Neuronal stem cell (in vitro differentiated cells): ENCODE results near the gene GLI3.

ENCODE experiments used
- DNase-seq: peaks from one replicate; pipeline ENCODE4 v3.0.0-alpha.2; 2013; ENCODE audit warnings: low spot score
- H2AFZ ChIP-seq: one replicate; pipeline ENCODE4 v1.6.1; 2013; ENCODE audit warnings: mild to moderate bottlenecking, low read length, inconsistent platforms
- H2AK5ac ChIP-seq: 2 replicates; pipeline ENCODE4 v1.6.1; 2013; ENCODE audit warnings: low read depth, mild to moderate bottlenecking, inconsistent platforms, low read length, moderate library complexity, mixed read lengths
- H2BK120ac ChIP-seq: 2 replicates; pipeline ENCODE4 v1.6.1; 2013; ENCODE audit warnings: low read depth, mild to moderate bottlenecking, inconsistent platforms, low read length, moderate library complexity, mixed read lengths
- H2BK12ac ChIP-seq: one replicate; pipeline ENCODE4 v1.6.1; 2013; ENCODE audit warnings: low read length, inconsistent platforms
- H2BK15ac ChIP-seq: 2 replicates; pipeline ENCODE4 v1.6.1; 2013; ENCODE audit warnings: mild to moderate bottlenecking, low read length, inconsistent platforms, mixed read lengths
- H2BK5ac ChIP-seq: one replicate; pipeline ENCODE4 v1.6.1; 2013; ENCODE audit warnings: inconsistent platforms, mild to moderate bottlenecking, low read length, moderate library complexity
- H3K14ac ChIP-seq: one replicate; pipeline ENCODE4 v1.6.1; 2013; ENCODE audit warnings: low read length, inconsistent platforms
- H3K18ac ChIP-seq: 2 replicates; pipeline ENCODE4 v1.6.1; 2013; ENCODE audit warnings: low read length, inconsistent platforms
- H3K23ac ChIP-seq: 2 replicates; pipeline ENCODE4 v1.6.1; 2013; ENCODE audit warnings: low read depth, mild to moderate bottlenecking, mixed read lengths, low read length, inconsistent platforms; ENCODE audit not compliant: poor library complexity
- H3K27ac ChIP-seq: replicated peaks from 3 replicates; pipeline ENCODE4 v1.5.1; 2013; ENCODE audit warnings: low read length, inconsistent platforms
- H3K27me3 ChIP-seq, 3 experiments: 2 replicates each; pipeline ENCODE4 v1.6.1; 2013; ENCODE audit warnings: low read length in 3 of 3, mild to moderate bottlenecking in 2 of 3, inconsistent platforms in 1 of 3, low read depth in 1 of 3, mixed read lengths in 1 of 3, moderate library complexity in 1 of 3; ENCODE audit not compliant: control insufficient read depth in 3 of 3, insufficient read depth in 3 of 3
- H3K36me3 ChIP-seq, 2 donors: replicated peaks in 1 of 2; 2 replicates each; pipeline ENCODE4 v1.6.1; 2013; ENCODE audit warnings: low read length in 2 of 2; ENCODE audit not compliant: control insufficient read depth in 2 of 2, insufficient read depth in 2 of 2
- H3K4ac ChIP-seq: 2 replicates; pipeline ENCODE4 v1.6.1; 2013; ENCODE audit warnings: inconsistent platforms, mild to moderate bottlenecking, low read length, moderate library complexity
- H3K4me1 ChIP-seq, 2 donors: 1 replicate in 1 of 2; 2 replicates in 1 of 2; pipeline ENCODE4 v1.6.1; 2013; ENCODE audit warnings: low read length in 2 of 2, low read depth in 1 of 2; ENCODE audit not compliant: control insufficient read depth in 2 of 2, insufficient read depth in 1 of 2
- H3K4me2 ChIP-seq: one replicate; pipeline ENCODE4 v1.6.1; 2013; ENCODE audit warnings: mild to moderate bottlenecking, low read length, inconsistent platforms; ENCODE audit not compliant: insufficient read depth, poor library complexity, severe bottlenecking
- H3K4me3 ChIP-seq, 2 donors: 2 replicates each; pipeline ENCODE4 v1.5.1; 2013; ENCODE audit warnings: low read length in 2 of 2, mild to moderate bottlenecking in 2 of 2, inconsistent platforms in 1 of 2, moderate library complexity in 1 of 2
- H3K79me1 ChIP-seq: one replicate; pipeline ENCODE4 v1.6.1; 2013; ENCODE audit warnings: low read depth, mild to moderate bottlenecking, inconsistent platforms, low read length, moderate library complexity
- H3K9ac ChIP-seq: one replicate; pipeline ENCODE4 v1.6.1; 2013; ENCODE audit warnings: mild to moderate bottlenecking, low read depth, low read length, inconsistent platforms; ENCODE audit not compliant: poor library complexity
- H3K9me3 ChIP-seq, 2 donors: replicated peaks in 1 of 2; 2 replicates each; pipeline versions ENCODE3 to v1.6.1; 2013; ENCODE audit warnings: low read length in 2 of 2, mild to moderate bottlenecking in 2 of 2, inconsistent platforms in 1 of 2, low read depth in 1 of 2, mixed read lengths in 1 of 2, moderate library complexity in 1 of 2; ENCODE audit not compliant: control insufficient read depth in 2 of 2, insufficient read depth in 1 of 2
- H4K8ac ChIP-seq: one replicate; pipeline ENCODE4 v1.6.1; 2013; ENCODE audit warnings: low read depth, mild to moderate bottlenecking, inconsistent platforms, low read length, moderate library complexity
- H4K91ac ChIP-seq: one replicate; pipeline ENCODE4 v1.6.1; 2013; ENCODE audit warnings: low read length, low read depth, mild to moderate bottlenecking, inconsistent platforms; ENCODE audit not compliant: poor library complexity
- WGBS, 2 donors: extraction: QIAGEN DNeasy Blood & Tissue Kit; methylation state at CpG; one replicate each; pipeline ENCODE4 v1.1.7; 2013; ENCODE audit warnings: missing lambda C conversion rate in 2 of 2, mixed read lengths in 1 of 2; ENCODE audit not compliant: insufficient read length in 2 of 2, insufficient replicate concordance in 1 of 2; ENCODE audit errors: extremely low coverage in 2 of 2; 5-methylcytosine and 5-hydroxymethylcytosine counted together

GLI3 gene

GRCh38 chr7:42080841-42081586, 156.0 kb downstream of the GLI3 start:
- DNase-seq: no peak
- Histone ChIP-seq H2BK120ac (no peak overlapping the region), H2BK5ac (no peak overlapping the region), H2BK12ac (no peak overlapping the region), H3K27ac (no peak overlapping the region), H4K91ac (no peak overlapping the region), H3K4me3 (no peak overlapping the region), H3K27me3 (no peaks in the 10 kb centered on the region), H3K23ac (no peak overlapping the region), H3K18ac (no peak overlapping the region), H3K79me1 (peaks cover 4% of the 10 kb centered on the region), H3K4me2 (no peak overlapping the region), H2AK5ac (no peak overlapping the region), H3K4me1 (peaks cover 0 to 6% of the 10 kb centered on the region in 2 donors), H3K9me3 (peaks cover 0 to 12% of the 10 kb centered on the region in 2 donors), H3K4ac (no peak overlapping the region), H2BK15ac (no peak overlapping the region), H2AFZ (no peak overlapping the region), H3K36me3 (peaks cover 2 to 69% of the 10 kb centered on the region in 2 donors), H3K9ac (no peak overlapping the region), H4K8ac (no peak overlapping the region), H3K14ac (no peak overlapping the region)
- WGBS, 2 donors: no CpG with 5 or more reads among the region's 15 CpGs

- H4K91ac ChIP-seq: no peak overlapping the region
- no peak overlapping the region for H2AFZ ChIP-seq
- H3K79me1 ChIP-seq: peaks cover 8% of the 10 kb centered on the region
- H3K18ac ChIP-seq: no peak overlapping the region
- H3K36me3 ChIP-seq: peaks cover 2 to 83% of the 10 kb centered on the region in 2 donors
- H3K4me2 ChIP-seq: no peak overlapping the region
- H3K4me1 ChIP-seq: peaks cover 11 to 16% of the 10 kb centered on the region in 2 donors
- no peak overlapping the region for H2BK15ac ChIP-seq
- H2BK5ac ChIP-seq: no peak overlapping the region
- H3K27ac ChIP-seq: no peak overlapping the region
- no peaks in the 10 kb centered on the region for H3K9me3 ChIP-seq
- H3K27me3 ChIP-seq: no peaks in the 10 kb centered on the region
- H2BK12ac ChIP-seq: no peak overlapping the region
- no peak overlapping the region for H3K4ac ChIP-seq
- H2AK5ac ChIP-seq: no peak overlapping the region
- no peak overlapping the region for H3K23ac ChIP-seq
- no peak overlapping the region for H4K8ac ChIP-seq
- H2BK120ac ChIP-seq: no peak overlapping the region
- DNase-seq: no peak
- H3K4me3 ChIP-seq: no peak overlapping the region
- H3K14ac ChIP-seq: no peak overlapping the region
- no peak overlapping the region for H3K9ac ChIP-seq
- WGBS, 2 donors: no CpG with 5 or more reads among the region's 9 CpGs
Measured at GRCh38 chr7:42077271-42078135, 159.5 kb downstream of the GLI3 start.

- H2BK12ac ChIP-seq: no peak overlapping the region
- H3K23ac ChIP-seq: no peak overlapping the region
- H3K4me3 ChIP-seq: no peak overlapping the region
- no peak for DNase-seq
- no peak overlapping the region for H4K8ac ChIP-seq
- no peak overlapping the region for H4K91ac ChIP-seq
- H3K27ac ChIP-seq: no peak overlapping the region
- H3K9me3 ChIP-seq: no peaks in the 10 kb centered on the region
- no peak overlapping the region for H3K14ac ChIP-seq
- H3K4me2 ChIP-seq: no peak overlapping the region
- H3K4ac ChIP-seq: no peak overlapping the region
- no peak overlapping the region for H2AFZ ChIP-seq
- H2AK5ac ChIP-seq: no peak overlapping the region
- WGBS, 2 donors: no CpG with 5 or more reads among the region's 2 CpGs
- H2BK15ac ChIP-seq: no peak overlapping the region
- peaks cover 13 to 17% of the 10 kb centered on the region in 2 donors for H3K4me1 ChIP-seq
- H3K27me3 ChIP-seq: no peaks in the 10 kb centered on the region
- H3K36me3 ChIP-seq: peaks cover 2 to 80% of the 10 kb centered on the region in 2 donors
- H3K79me1 ChIP-seq: peaks cover 6% of the 10 kb centered on the region
- H3K9ac ChIP-seq: no peak overlapping the region
- H3K18ac ChIP-seq: no peak overlapping the region
- no peak overlapping the region for H2BK5ac ChIP-seq
- H2BK120ac ChIP-seq: no peak overlapping the region
Measured at GRCh38 chr7:42076870-42077269, 160.1 kb downstream of the GLI3 start.

- H2BK15ac ChIP-seq: no peak overlapping the region
- no peak overlapping the region for H4K91ac ChIP-seq
- H3K18ac ChIP-seq: no peak overlapping the region
- no peak overlapping the region for H2BK120ac ChIP-seq
- no peak for DNase-seq
- peaks cover 6% of the 10 kb centered on the region for H3K79me1 ChIP-seq
- H3K36me3 ChIP-seq: peaks cover 2 to 73% of the 10 kb centered on the region in 2 donors
- no peak overlapping the region for H3K4me2 ChIP-seq
- H3K27ac ChIP-seq: no peak overlapping the region
- H2AFZ ChIP-seq: no peak overlapping the region
- no peak overlapping the region for H2BK5ac ChIP-seq
- H3K9ac ChIP-seq: no peak overlapping the region
- H3K23ac ChIP-seq: no peak overlapping the region
- H3K9me3 ChIP-seq: no peaks in the 10 kb centered on the region
- H3K14ac ChIP-seq: no peak overlapping the region
- no peak overlapping the region for H2BK12ac ChIP-seq
- no peak overlapping the region for H2AK5ac ChIP-seq
- no peak overlapping the region for H3K4me3 ChIP-seq
- no peak overlapping the region for H4K8ac ChIP-seq
- peaks cover 17 to 26% of the 10 kb centered on the region in 2 donors for H3K4me1 ChIP-seq
- H3K4ac ChIP-seq: no peak overlapping the region
- H3K27me3 ChIP-seq: no peaks in the 10 kb centered on the region
Measured at GRCh38 chr7:42075418-42075817, 161.6 kb downstream of the GLI3 start.
